ENCODE data around the gene SAMM50.

DNA sequence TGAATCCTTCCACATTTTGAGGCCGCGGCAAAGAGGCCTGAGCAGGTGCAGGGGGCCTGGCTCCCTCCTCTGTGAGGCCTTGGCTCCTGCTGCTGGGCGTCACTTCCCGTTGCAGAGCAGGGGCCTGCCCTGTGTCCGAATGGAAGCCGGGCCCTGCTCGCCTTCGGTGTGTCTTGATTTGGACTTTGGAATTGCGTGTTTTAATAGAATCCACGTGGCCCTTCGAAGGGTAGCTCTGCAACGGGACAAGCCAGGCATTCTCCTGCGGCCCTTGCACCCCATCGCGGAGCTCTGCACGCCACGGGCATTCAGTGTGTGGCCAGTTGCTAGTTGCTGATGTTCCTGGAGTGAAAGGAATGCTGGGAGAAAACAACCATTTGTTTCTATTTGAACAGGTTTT lies 25.8 kb downstream of the SAMM50 start:
- TF ChIP-seq EZH2phosphoT487 (IDR thresholded peaks at IDR 0.05; ENCODE audit: insufficient read depth, low read depth): no peak
- TF ChIP-seq EZH2 (IDR thresholded peaks at IDR 0.05; ENCODE audit: insufficient read depth, poor library complexity, severe bottlenecking): no peak

Measured in GM23248 (cell line).